Cardiac fibroblast (primary cell): ENCODE results near the gene GNAT2.
A peak's percentile ranks its signal among the peaks of the same experiment; 100 is the strongest.

Source experiments
- DNase-seq, 2 donors: peaks; one replicate each; pipeline versions ENCODE4 v3.0.0 to v3.0.0-alpha.2; 2010; ENCODE audit warnings: low read depth in 2 of 2
- H3K4me3 ChIP-seq, 2 donors: replicated peaks in 1 of 2; 1 replicate in 1 of 2; 2 replicates in 1 of 2; pipeline ENCODE4 v1.5.1; 2011; ENCODE audit warnings: low read depth in 2 of 2, low read length in 2 of 2, mild to moderate bottlenecking in 2 of 2, moderate library complexity in 1 of 2
- TF ChIP-seq, protein P1 (sequence below): IDR thresholded peaks from one replicate; pipeline ENCODE4 v1.5.1; 2011; ENCODE audit warnings: low read depth, mild to moderate bottlenecking, low read length, inconsistent platforms

The GNAT2 gene

DNA sequence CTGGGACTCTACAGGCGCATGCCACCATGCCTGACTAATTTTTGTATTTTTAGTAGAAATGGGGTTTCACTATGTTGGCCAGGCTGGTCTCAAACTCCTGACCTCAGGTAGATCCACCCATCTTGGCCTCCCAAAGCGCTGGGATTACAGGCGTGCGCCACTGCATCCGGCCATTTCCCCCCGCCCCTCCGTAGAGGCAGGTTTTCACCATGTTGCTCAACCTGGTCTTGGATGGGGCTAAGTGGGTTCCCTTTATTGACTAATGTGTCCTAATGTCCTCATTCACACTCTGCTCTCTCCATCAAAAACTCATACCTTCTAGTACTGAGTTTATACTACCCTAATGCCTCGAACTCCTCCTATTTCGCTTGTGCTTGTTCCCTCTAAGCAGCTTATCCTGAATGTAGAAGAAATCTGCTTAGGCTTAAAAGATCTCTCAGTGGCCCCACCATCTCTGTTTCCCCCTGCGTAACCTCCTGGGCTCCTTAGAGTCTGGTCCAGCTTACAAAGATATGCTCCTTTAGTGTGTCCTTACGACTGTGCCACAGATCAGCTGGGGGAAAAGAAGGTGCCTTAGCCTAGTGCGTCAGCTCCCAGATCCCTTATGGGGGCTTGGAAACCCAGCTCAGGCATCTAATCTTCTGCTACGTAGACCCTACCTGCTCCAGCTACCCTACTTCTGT, 8.0 kb downstream of the GNAT2 start:
- TF ChIP-seq, protein P1, sequence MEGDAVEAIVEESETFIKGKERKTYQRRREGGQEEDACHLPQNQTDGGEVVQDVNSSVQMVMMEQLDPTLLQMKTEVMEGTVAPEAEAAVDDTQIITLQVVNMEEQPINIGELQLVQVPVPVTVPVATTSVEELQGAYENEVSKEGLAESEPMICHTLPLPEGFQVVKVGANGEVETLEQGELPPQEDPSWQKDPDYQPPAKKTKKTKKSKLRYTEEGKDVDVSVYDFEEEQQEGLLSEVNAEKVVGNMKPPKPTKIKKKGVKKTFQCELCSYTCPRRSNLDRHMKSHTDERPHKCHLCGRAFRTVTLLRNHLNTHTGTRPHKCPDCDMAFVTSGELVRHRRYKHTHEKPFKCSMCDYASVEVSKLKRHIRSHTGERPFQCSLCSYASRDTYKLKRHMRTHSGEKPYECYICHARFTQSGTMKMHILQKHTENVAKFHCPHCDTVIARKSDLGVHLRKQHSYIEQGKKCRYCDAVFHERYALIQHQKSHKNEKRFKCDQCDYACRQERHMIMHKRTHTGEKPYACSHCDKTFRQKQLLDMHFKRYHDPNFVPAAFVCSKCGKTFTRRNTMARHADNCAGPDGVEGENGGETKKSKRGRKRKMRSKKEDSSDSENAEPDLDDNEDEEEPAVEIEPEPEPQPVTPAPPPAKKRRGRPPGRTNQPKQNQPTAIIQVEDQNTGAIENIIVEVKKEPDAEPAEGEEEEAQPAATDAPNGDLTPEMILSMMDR = no peak
- H3K4me3 ChIP-seq = no peak overlapping the region
- no peak for DNase-seq

DNA sequence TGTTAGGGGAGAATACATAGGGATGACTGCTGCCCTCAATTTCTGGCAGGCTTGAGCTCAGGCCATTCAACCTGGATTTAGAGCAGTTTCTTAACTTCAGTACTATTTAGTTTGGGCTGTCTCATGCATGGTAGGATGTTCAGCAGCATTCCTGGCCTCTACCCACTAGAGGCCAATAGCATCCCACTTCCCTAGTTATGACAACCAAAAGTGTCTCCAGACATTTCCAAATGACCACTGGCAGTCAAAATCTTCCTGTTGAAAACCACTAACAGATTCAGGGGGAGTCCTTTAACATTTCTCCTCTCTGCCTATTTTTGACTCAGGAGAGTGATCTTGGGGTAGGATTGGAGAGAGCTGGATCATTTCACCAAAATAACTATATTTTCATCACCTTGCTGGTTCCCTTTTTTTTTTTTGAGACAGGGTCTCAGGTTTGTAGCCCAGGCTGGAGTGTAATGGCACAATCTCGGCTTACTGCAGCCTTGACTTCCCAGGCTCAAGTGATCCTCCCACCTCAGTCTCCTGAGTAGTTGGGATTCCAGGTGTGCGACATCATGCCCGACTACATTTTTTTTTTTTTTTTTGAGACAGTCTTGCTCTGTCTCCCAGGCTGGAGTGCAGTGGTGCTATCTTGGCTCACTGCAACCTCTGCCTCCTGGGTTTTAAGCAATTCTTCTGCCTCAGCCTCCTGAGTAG, 8.7 kb downstream of the GNAT2 start:
- H3K4me3 ChIP-seq = no peak overlapping the region
- peak in 1 of 2 donors; percentile 44 for DNase-seq
- TF ChIP-seq, protein P1 = no peak

DNA sequence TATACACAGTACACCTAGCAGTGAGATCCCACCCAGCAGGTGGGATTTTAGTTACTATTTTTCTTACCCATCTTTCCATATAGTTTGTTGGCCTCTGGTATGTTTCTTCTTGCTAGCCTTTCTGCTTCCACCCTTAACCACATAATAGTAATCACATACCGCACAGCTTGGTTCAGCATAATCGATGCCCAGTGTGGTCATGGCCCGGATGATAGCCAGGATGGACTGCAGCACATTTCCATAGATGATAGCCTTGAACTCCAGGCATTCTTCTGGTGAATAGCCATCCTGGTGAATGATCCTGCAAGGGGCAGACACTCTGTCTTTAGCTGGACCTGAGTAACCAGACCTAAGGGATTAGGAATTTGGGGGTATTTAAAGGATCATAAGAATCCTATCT, 9.5 kb downstream of the GNAT2 start:
- H3K4me3 ChIP-seq = no peak overlapping the region
- TF ChIP-seq, protein P1 = no peak
- DNase-seq = no peak

DNA sequence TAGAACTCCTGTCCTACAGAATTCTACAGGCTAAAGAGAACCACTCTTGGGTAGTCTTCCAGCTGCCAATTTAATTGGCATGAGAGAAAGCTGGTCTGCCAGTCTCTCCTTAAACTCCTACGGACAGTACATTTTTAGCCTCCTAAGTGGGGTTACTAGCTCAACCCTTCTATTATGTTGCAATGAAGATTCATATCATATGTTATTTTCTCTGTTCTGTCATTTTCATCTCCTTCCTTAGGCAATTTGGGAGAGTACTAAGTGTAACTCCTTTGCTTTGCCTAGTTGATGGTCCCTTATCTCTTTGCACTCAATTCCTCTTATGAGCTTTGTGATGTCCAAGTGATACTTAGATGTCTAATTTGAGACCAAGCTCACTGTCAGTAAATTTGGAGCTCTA, 14.0 kb downstream of the GNAT2 start:
- DNase-seq = no peak
- no peak overlapping the region for H3K4me3 ChIP-seq
- TF ChIP-seq, protein P1 = no peak

DNA sequence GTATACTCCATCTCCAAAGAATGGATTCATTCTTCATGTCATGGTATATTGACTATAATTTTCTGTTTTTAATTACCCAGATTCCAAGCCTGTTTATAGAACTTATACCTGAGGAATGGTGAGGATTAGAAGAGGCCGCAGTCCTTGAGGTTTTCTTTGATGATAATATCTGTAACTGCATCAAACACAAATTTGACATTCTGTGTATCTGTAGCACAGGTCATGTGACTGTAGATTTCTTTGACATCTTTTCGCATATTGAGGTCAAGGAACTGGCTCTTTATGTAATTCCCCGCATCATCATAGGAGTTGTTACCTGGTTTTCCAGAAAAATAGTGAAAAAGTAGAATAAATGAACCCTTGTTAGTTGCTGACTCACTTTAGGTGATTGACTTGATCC, 16.2 kb downstream of the GNAT2 start:
- no peak for DNase-seq
- TF ChIP-seq, protein P1 = no peak
- no peak overlapping the region for H3K4me3 ChIP-seq

DNA sequence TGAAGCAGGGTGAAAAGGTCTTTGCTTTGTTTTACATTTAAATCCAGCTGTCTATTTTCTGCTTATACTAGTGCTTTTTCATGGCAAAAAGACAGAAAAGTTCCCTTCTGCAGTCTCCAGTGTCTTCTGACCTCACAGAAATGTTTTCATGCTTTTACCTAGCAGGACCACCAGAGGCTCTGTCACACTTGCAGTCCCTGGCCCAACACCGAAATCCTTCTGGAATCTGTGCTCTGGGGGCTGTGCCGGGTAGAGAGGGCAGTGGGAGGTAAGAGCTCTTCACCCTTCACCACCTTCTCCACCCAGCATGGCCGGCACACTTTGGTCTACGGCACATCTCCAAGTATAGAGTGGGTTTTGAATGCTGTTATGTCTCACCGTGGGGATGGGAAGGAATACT, 20.8 kb downstream of the GNAT2 start:
- no peak for DNase-seq
- TF ChIP-seq, protein P1 = no peak
- no peak overlapping the region for H3K4me3 ChIP-seq
